Mucosa of descending colon (tissue), 3 donors: ENCODE measurements around the gene EIF1. TPM values are rescaled to one million over a fixed set of nuclear protein-coding genes. Genes with fewer than 3 reads are reported as not detected.

ENCODE experiments used
- ATAC-seq: fragments of 200-7000 bp; cut with Tn5 transposase; one replicate; pipeline ENCODE4 v1.9.1; 2020; ENCODE audit warnings: mild to moderate bottlenecking, moderate library complexity
- DNase-seq, 3 donors: peaks; one replicate each; pipeline ENCODE4 v3.0.0-alpha.2; 2020
- H3K36me3 ChIP-seq: fragments of 200-600 bp; one replicate; pipeline ENCODE4 v1.8.0; 2021; ENCODE audit warnings: low read depth, mild to moderate bottlenecking
- H3K4me1 ChIP-seq: fragments of 200-600 bp; one replicate; pipeline ENCODE4 v1.8.0; 2021; ENCODE audit warnings: low read depth, mild to moderate bottlenecking
- H3K4me3 ChIP-seq: fragments of 200-600 bp; one replicate; pipeline ENCODE4 v1.8.0; 2021; ENCODE audit warnings: mild to moderate bottlenecking
- H3K9me3 ChIP-seq: fragments of 200-600 bp; one replicate; pipeline ENCODE4 v1.8.0; 2021; ENCODE audit warnings: mild to moderate bottlenecking
- CTCF ChIP-seq: fragments of 200-600 bp; IDR thresholded peaks from one replicate; pipeline ENCODE4 v1.8.0; 2022; ENCODE audit warnings: antibody characterized with exemption, mild to moderate bottlenecking
- intact Hi-C, 2 donors: fragments of 100-400 bp; cut with DNase I in 1 of 2; cut with micrococcal nuclease in 1 of 2; formaldehyde crosslinking; loops; one replicate each; pipeline versions ENCODE4 v1.11.0 to v1.11.1; 2022; cut with DNase I, micrococcal nuclease
- total RNA-seq, 3 donors: library from RNA; stranded (reverse); fragmentation: NEBNext Ultra II Directional in 2 of 3; extraction: Animal tissue kit (Norgen Biotek cat#: 25700) in 2 of 3; gene quantifications; one replicate each; pipeline versions ENCODE4 v1.2.1 to v1.2.4, GENCODE V29; 2021 to 2023
- donor health status: DM: no; HTN: no; CAD: no; lungs with moderate emphysema.
- donor health status: DM: no; HTN: no; CAD: no.
- donor health status: DM: no; HTN: yes; CAD: no.

EIF1 gene
- total RNA-seq, 3 donors from 2014 or later, result 547 to 915 (median 566) TPM

DNA sequence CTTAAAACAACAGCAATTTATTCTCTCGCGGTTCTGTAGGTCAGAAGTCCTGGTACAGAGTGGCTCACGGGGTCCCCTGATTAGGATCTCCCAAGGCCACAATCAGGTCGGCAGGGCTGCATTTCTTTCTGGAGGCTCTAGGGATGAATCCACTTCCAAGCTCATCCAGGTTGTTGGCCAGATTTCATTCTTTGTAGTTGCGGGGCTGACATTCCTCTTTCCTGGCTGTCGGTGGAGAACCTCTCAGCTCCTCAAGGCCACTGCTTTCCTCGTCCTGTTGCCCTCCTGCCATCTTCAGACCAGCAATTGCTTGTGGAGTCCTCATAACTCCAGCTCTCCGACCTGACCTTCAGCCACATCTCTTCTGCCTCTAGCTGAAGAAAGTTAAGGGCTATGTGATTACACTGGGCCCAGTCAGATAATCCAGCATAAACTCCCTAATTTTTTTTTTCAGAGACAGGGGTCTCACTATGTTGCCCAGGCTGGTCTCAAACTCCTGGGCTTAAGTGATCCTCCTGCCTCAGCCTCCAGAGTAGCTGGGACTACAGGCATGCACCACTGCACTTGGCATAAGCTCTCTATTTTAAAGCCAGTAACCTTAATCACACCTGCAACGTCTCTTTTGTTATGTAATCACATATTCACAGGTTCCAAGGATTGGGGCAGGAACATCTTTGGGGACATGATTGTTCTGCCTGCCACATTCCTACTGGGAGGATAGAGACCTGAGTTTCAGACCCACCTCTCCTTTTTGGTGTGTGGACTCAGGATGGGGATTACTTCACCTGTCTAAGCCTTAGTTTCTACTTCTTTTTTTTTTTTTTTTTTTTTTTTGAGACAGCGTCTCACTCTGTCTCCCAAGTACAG is 19.4 kb downstream of the EIF1 start:
- Histone ChIP-seq H3K4me3 (no peak overlapping the region), H3K36me3 (no peaks in the 10 kb centered on the region), H3K4me1 (no peaks in the 10 kb centered on the region), H3K9me3 (no peaks in the 10 kb centered on the region)
- DNase-seq (no peak), ATAC-seq (no peak)
- intact Hi-C loops, result no loop called here
- TF ChIP-seq CTCF, result no peak

GRCh38 chr17:41710472-41711090 is 21.9 kb downstream of the EIF1 start:
- Histone ChIP-seq H3K4me3 (no peak overlapping the region), H3K36me3 (no peaks in the 10 kb centered on the region), H3K9me3 (no peaks in the 10 kb centered on the region), H3K4me1 (no peaks in the 10 kb centered on the region)
- no peak for TF ChIP-seq CTCF
- DNase-seq, result no peak
- intact Hi-C loops, result no loop called here
- no peak for ATAC-seq

DNA sequence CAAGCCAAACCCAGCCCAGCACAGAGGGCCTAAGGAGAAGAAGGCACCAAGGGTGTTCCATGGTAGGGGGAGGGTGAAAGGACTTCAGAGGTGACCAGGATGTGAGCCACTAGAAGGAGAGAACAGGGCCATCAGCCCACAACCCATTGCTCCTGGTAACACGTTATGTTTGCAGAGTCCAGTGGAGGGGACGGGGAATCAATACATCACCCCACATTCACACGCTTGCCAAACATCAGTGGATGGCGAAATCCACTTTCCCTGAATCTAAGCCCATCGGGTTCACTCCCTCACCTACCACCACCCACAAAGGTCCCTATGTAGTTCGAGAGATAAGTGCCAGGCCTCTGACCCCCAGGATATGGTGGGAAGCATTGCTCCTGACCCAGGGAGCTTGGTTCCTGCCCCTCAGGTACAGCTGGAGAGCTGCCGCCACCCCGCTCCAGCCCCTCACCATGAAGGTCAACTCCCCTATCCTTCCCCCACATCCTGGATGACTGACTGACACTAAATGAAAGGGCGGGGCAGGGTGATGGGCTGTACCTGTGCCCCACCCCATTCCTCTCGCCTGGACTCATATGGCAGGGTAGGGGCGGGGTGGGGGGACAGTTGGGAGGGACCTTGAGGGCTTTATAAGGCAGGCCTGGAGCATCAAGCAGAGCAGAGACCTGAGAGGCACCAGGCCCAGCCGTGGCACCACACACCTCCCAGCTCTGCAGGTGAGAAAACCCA is 23.1 kb downstream of the EIF1 start, which contains the start of gene GAST:
Gene GAST (plus strand): TSS at position 663 of the 732 bp plus-strand sequence. CDS start 3,106 bp downstream, outside the sequence.
- no peak for DNase-seq

DNA sequence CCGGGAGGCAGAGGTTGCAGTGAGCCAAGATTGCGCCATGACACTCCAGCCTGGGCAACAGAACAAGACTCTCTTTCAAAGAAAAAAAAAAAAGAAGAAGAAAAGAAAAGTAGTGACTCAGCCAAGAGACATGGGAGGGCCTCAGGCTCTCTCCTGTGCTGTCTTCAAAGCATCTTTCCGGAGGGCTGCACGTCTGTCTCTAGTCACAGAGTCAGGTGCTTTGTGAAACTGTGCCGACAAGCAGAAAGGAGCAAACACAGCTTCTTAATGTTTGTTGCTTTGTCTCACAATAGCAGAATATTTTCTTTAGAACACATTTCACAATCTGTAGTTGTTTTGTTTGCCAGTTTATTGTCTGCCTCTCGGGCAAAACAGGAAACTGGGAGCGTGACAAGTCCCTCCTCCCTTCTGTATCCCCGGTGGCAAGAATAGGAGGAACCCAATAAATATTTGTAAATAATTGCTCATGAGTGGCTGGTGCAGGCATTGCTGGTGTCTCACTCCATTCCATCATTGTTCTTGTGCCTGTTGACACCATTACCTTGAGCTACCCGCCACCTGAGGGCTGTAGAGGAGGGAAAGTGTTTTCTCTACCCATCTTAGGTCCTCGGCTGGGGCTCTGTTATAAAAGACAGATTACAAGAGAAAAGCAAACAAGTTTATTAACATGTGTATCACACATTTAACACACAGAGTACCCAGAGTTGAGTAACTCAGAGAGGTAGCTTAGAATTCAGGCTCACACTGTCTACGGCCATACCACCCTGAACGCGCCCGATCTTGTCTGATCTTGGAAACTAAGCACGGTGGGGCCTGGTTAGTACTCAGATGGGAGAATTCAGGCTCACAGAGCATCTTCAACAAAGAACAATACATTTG is 29.0 kb downstream of the EIF1 start:
- ATAC-seq (no peak), DNase-seq (no peak)
- Histone ChIP-seq H3K4me3 (no peak overlapping the region), H3K36me3 (no peaks in the 10 kb centered on the region), H3K9me3 (no peaks in the 10 kb centered on the region), H3K4me1 (no peaks in the 10 kb centered on the region)
- intact Hi-C loops, result no loop called here
- no peak for TF ChIP-seq CTCF

More for the DNA sequence above, 23.1 kb downstream of the EIF1 start, which contains the start of gene GAST:
- no peak for TF ChIP-seq CTCF
- no peak within 1 kb of the TSS for H3K4me3 ChIP-seq
- intact Hi-C loops, result no loop called here
- ATAC-seq, result no peak
- no peaks in the 10 kb centered on the region for H3K36me3 ChIP-seq
- no peaks in the 10 kb centered on the region for H3K9me3 ChIP-seq
- H3K4me1 ChIP-seq, result no peaks in the 10 kb centered on the region

DNA sequence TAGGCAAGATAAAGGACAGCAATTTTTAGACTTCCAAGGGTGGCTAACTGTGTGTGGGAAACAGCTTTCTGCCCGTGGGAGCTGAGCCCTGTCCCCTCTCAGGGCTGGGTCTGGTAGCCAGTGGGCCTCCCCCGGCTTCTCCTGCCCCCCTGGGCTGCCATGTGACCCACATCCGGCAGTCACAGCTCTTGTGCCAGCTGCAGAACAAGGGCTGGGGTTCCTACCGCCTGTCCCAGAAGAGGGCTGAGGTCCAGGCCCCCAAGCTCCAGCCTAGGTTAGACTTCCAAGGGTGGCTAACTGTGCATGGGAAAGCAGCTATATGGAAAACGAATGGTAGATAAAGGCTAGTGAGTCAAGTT is 29.6 kb downstream of the EIF1 start:
- no peak for TF ChIP-seq CTCF
- Histone ChIP-seq H3K9me3 (no peaks in the 10 kb centered on the region), H3K4me1 (no peaks in the 10 kb centered on the region), H3K36me3 (no peaks in the 10 kb centered on the region), H3K4me3 (no peak overlapping the region)
- no peak for ATAC-seq
- intact Hi-C loops, result no loop called here
- DNase-seq, result no peak
